ENCODE measurements around the gene MYO16.

The MYO16 gene

DNA sequence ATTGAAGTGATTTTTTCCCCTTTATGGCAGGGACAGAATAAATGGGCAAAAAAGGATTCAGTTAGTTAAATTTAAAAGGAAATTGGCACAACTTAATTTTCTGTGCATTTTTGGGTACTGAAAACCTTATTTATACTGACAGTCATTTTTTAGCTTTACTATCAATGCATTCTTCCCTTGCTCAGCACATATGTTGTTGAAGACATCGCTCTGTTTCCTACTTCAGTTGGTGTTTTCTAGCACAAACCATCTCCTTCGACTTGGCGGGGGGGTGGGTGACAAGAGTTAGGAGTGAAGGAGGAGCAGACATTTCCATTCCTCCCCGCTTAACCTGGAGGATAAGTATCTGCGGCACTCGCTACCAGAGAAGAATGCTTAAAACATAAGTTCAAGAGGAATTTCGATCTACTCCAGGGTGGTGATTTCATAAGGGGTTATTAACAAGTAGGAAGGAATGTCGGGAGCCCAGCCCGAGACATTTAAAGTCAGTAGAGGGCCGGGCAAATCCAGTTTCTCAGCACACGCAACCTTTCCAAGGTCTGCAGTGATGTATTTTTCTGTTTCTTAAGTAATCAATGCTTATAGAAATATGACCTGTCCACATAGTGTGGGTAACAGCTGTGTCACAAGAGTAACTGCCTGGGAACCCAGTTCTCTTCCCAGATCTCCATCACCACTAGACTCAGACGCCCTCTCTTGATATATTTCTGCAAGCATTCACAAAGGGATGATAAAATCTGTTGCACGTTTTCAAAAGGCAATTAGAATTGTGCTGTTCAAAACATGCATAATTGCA is 525.8 kb downstream of the MYO16 start:
- H3K4me1 ChIP-seq = no peaks in the 10 kb centered on the region; the same call in none of the 2 replicates
- TF ChIP-seq, protein P1, sequence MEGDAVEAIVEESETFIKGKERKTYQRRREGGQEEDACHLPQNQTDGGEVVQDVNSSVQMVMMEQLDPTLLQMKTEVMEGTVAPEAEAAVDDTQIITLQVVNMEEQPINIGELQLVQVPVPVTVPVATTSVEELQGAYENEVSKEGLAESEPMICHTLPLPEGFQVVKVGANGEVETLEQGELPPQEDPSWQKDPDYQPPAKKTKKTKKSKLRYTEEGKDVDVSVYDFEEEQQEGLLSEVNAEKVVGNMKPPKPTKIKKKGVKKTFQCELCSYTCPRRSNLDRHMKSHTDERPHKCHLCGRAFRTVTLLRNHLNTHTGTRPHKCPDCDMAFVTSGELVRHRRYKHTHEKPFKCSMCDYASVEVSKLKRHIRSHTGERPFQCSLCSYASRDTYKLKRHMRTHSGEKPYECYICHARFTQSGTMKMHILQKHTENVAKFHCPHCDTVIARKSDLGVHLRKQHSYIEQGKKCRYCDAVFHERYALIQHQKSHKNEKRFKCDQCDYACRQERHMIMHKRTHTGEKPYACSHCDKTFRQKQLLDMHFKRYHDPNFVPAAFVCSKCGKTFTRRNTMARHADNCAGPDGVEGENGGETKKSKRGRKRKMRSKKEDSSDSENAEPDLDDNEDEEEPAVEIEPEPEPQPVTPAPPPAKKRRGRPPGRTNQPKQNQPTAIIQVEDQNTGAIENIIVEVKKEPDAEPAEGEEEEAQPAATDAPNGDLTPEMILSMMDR (IDR thresholded peaks at IDR 0.05; ENCODE audit: low read depth, low read length) = no peak
- no peaks in the 10 kb centered on the region for H3K27me3 ChIP-seq
- no peak overlapping the region for H3K4me3 ChIP-seq (ENCODE audit: low read depth, low read length)
- H3K36me3 ChIP-seq = no peaks in the 10 kb centered on the region
- H3K9me3 ChIP-seq = no peaks in the 10 kb centered on the region
- DNase-seq = no peak

DNA sequence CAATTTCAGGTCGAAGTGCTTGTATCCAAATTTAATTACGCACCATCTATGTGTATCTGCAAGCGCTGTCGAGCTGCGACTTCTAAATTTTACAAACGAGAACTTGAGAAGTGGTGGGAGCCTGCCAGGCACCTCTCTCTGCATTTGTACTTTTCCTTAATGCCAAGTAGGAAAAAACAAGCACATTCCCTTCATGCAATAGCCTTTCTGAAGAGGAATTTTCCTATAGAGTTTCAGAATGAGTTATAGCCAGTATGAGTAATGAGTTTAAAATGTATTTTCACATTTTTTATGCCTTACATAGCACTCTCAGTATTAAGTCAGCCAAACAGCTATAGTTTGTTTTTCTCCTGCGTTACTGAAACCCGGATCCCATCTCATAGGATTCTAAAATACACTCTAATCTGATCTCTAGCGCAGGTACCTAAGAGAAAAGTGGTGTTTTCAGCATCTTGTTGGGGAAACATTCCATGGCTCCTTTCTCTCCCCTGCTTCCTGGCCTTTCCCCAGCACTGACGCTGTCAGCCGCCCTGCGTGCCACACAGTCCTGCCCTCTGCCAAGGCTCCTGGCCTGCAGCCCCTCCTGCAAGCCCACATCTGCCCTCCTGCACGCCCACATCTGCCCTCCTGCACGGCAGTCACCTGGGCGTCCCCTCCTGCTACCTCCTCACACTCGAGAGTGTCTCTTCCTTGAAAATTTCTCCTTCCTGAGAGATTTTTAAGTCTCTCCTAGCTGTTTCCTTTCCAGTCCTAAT is 526.9 kb downstream of the MYO16 start:
- TF ChIP-seq, protein P1 (IDR thresholded peaks at IDR 0.05; ENCODE audit: low read depth, low read length) = no peak
- no peak for DNase-seq
- H3K4me1 ChIP-seq = no peaks in the 10 kb centered on the region; the same call in none of the 2 replicates
- H3K9me3 ChIP-seq = no peaks in the 10 kb centered on the region
- no peaks in the 10 kb centered on the region for H3K27me3 ChIP-seq
- no peak overlapping the region for H3K4me3 ChIP-seq (ENCODE audit: low read depth, low read length)
- H3K36me3 ChIP-seq = no peaks in the 10 kb centered on the region

DNA sequence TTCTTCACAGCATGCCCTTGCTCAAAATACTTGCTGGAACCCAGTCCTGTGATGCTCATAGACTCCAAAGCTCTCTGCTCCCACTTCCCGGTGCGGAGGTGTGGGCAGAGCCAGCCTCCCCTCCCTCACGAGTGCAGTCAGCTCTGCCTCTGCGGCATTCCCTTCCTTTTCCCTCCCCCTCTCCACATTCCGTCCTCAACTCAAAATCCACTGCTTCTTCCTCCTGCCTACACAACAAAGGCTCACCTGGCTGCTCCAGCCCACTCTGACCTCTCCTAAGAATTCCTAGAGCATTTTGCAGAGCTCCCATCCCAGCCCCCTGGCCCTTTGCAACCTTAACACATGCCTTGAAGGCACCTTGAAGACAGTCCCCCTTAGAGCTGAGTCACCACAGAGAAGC is 527.9 kb downstream of the MYO16 start:
- Histone ChIP-seq H3K36me3 (no peaks in the 10 kb centered on the region), H3K27me3 (no peaks in the 10 kb centered on the region), H3K9me3 (no peaks in the 10 kb centered on the region), H3K4me1 (no peaks in the 10 kb centered on the region; the same call in none of the 2 replicates), H3K4me3 (ENCODE audit: low read depth, low read length) (no peak overlapping the region)
- DNase-seq = no peak
- TF ChIP-seq, protein P1 (IDR thresholded peaks at IDR 0.05; ENCODE audit: low read depth, low read length) = no peak

DNA sequence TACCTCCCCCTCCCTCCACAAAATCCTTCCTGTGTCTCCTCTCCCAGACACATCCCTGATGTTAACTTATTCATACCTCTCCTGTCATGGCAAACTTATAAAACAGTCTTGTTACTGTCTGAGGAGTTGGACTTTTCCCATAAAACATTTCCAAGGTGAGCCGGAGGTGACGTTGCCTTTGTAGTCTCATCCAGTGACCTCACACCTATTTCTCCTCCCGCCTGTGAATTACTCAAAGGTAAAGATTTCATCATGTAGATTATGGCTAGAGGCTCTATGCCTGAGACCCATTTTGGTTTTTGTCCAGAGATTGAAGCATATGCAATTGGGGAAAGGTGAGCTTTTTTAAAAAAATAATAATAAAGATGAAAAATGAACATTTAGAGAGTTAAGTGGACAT is 529.0 kb downstream of the MYO16 start:
- Histone ChIP-seq H3K9me3 (no peaks in the 10 kb centered on the region), H3K36me3 (no peaks in the 10 kb centered on the region), H3K4me1 (no peaks in the 10 kb centered on the region; the same call in 1 of the 2 replicates), H3K4me3 (ENCODE audit: low read depth, low read length) (no peak overlapping the region), H3K27me3 (no peaks in the 10 kb centered on the region)
- TF ChIP-seq, protein P1 (IDR thresholded peaks at IDR 0.05; ENCODE audit: low read depth, low read length) = no peak
- DNase-seq = no peak

DNA sequence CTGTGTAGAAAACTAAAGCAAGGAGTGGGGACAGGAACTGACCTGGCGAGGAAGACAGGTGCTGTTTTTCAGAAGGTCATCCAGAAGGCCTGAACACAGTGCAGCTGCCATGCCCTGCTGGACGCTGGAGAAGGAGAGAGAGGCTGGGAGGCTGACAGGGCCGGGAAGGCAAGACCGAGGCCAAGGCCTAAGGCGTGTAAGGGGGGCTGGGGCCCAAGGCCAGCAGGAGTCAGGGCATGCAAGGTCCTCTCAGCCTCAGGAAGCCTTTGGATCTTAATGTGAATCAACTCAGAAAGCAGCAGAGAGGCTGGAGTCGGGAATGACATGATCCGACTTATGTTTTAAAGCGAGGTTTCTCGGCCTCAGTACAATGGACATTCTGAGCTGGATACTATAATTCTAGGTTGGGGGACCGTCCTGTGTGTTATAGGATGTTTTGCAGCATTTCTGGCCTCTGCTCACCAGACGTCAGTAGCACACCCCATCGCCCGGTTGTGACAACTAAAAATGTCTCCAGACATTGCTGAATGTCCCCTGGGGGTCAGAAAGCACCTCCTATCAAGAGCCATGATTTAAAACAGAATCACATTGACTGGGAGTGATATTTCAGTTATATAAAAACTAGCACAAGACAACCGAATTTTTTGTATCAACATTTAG is 530.4 kb downstream of the MYO16 start:
- no peaks in the 10 kb centered on the region for H3K4me1 ChIP-seq
- TF ChIP-seq, protein P1 (IDR thresholded peaks at IDR 0.05; ENCODE audit: low read depth, low read length) = no peak
- H3K9me3 ChIP-seq = no peaks in the 10 kb centered on the region
- H3K27me3 ChIP-seq = no peaks in the 10 kb centered on the region
- no peak for DNase-seq
- H3K4me3 ChIP-seq (ENCODE audit: low read depth, low read length) = no peak overlapping the region
- no peaks in the 10 kb centered on the region for H3K36me3 ChIP-seq

All from BE2C (cell line).